ENCODE data around the gene ARHGEF28.

The ARHGEF28 gene

DNA sequence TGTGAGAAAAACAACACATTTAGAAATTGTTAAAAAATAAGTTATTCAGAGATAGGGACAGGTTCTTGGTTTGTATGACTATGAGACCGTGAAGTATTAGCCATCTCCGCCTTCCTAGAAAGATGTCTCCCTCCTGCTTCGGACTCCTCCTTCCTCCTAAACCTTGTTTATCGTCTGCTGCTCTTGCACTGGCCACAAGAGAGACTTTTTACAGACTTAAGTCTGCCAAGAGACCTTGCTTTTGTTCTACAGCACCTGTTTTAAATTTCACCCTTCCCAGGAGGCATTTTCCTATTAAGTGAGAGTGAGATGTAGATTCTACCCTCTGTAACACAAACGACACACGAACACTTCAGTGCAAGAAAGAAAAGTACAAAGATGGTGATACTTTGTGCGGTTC is 274.6 kb downstream of the ARHGEF28 start:
- DNase-seq (ENCODE audit: low spot score), result no peak

GRCh38 chr5:73901043-73901442 is 275.0 kb downstream of the ARHGEF28 start:
- DNase-seq (ENCODE audit: low spot score), result no peak

DNA sequence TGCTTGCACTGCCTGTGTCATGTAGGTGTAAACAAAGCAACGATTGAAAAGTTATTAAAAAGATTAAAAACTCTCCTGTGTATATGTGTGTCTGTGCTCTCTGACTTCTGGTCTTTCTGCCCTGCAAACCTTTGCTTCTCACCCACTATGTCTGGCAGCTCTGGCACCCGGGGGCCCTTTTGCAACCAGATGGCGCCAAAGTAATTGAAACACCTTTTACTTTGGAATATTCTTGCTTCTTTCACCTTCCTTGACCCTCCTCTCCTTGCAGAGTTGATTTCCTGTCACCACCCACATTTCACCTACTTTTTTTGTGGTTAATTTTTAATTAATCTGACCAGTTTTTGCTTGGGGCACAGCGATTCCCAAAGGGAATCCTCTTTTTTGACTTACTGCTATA is 275.5 kb downstream of the ARHGEF28 start:
- no peak for DNase-seq (ENCODE audit: low spot score)

DNA sequence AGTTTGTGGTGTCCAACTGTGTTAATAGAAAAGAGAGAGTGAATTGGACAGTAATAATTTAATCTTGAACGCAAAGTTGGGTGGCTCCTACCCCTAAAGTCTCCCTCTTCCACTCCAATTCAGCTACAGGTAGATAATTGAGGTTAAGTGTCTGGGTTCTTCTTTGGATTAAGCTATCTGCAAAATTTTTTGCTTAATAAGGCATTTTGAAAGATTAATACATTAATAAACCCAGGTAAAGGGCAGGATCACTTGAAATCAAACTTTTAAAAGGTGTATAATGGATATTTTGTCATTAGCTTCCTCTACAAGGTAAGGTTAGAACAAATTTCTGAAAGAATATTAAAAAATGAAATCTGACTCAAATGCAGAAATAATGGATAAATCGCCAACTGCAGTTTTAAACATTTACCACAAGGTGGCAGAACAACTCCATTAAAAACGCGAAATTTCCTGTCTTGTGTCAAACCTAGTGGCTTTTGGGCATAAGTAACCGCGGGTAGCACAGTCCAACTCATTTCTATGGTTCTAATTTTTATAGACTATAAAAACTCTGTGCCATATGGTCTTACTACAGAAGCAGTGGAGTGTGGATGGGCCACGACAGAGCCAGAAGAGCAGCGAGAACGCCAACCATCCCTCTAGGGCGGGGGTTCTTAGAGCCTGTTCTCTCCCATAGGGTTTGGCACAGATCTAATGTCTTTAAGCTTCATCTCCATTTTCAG is 276.5 kb downstream of the ARHGEF28 start:
- peak; percentile 45 for DNase-seq (ENCODE audit: low spot score)

DNA sequence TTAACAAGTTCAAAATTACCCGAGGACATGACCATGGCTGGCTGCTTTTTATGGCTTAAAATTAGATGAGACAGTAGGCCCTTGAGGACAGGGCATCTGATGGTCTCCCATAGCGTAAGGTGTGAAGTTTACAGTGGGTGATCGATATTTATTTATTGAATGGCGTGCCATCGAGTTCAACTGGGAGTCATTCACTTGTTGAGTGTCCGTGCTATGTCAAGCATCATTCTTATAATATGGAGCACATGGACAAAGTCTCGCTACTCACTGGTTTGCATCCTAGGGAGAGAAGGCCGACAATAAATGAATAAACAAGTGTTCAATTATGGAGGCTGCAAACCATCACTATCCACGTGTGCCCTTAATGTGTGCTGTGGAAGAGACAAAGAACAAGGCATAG is 277.2 kb downstream of the ARHGEF28 start:
- no peak for DNase-seq (ENCODE audit: low spot score)

GRCh38 chr5:73906277-73906676 is 280.3 kb downstream of the ARHGEF28 start:
- no peak for DNase-seq (ENCODE audit: low spot score)

DNA sequence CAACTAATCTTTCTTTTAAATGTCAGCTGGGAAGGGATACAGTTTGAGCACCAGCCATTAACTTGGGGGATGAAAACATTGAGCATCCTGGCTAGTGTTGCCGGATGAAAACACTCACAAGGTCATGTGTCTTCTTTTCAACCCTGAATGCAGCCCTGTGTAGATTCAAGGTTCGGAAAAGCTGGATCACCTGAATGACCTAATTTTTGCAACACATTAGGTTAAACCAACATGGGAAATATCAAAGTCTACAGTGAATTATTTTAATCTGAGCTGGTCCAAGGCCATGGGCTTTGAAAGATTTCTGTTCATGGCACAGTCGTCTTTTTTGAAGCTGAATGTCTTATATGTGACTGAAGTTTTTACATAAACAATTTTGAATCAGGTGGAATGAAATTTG is 281.2 kb downstream of the ARHGEF28 start:
- DNase-seq (ENCODE audit: low spot score), result no peak

DNA sequence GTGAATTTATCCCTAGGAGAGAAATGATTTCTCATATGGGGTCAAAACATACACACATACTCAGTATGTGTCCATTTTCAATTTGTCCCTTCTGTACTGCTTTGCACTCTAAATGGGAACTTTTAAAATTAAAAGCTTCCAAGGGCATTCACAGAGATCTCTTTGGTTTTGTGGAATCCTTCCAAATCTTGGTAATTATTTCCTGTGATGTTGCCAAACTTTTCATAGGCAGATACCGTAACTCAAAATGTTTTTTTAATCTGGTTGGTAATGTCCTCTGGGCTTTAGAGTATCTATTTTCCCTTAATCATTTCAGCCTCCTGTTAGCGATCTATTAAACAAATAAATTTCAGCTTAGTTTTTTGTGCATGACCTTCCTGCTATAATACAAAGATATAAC is 282.4 kb downstream of the ARHGEF28 start:
- no peak for DNase-seq (ENCODE audit: low spot score)

DNA sequence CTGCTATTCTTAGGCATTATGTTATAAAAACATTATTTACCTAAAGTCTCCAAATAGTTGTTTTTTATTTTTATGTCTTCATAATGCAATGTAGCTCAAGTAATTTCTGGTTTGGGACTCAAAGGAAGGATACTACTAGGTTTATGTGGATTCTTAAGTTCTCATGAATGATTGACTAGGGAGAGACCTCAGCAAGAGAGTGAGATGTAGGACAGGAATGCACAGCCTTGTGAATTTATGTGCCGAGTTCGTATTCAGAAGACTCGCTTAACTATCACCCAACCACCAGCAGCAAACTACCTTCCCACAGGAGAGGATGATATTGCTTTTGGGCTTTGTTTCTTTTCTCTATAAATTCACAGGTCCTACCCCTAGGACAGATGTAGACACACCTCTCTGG is 282.9 kb downstream of the ARHGEF28 start:
- DNase-seq (ENCODE audit: low spot score), result no peak

DNA sequence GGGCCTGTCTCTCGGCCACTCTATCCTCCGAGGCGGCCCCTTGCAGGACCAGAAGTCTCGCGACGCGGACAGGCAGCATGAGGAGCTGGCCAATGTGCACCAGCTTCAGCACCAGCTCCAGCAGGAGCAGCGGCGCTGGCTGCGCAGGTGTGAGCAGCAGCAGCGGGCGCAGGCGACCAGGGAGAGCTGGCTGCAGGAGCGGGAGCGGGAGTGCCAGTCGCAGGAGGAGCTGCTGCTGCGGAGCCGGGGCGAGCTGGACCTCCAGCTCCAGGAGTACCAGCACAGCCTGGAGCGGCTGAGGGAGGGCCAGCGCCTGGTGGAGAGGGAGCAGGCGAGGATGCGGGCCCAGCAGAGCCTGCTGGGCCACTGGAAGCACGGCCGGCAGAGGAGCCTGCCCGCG is 283.5 kb downstream of the ARHGEF28 start:
- no peak for DNase-seq (ENCODE audit: low spot score)

DNA sequence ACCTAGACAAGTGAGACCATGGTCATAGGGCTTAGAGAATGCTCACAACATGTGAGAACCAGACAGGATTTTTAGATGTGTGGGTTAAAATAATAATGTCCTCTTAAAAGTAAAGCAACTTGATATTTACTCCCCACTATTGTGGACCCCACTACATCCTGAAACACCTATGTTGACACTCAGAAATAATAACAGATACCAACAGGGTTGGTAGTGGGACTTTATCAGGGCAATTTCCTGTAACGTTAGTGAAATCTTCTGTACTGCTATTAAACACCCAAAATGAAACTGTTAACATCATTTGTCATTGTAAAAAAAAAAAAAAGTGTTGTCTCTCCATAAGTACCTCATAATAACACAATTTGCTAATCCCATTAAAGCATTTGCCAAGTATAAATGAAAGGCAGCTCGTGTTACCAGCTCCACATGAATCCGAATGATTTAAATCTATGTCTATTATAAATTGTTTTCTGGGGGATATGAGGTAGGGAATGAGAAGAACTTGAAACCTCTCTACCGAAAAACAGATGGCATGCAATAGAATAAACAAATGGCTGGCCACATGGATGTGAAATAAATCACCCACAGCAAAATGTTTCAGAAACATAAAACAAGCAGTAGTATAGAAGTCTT is 285.9 kb downstream of the ARHGEF28 start:
- no peak for DNase-seq (ENCODE audit: low spot score)

- DNase-seq (ENCODE audit: low spot score), result no peak
These were observed 286.9 kb downstream of the ARHGEF28 start for GRCh38 chr5:73912821-73913271.

- DNase-seq (ENCODE audit: low spot score), result no peak
These were observed 288.0 kb downstream of the ARHGEF28 start for GRCh38 chr5:73913971-73914370.

GRCh38 chr5:73915345-73915744 is 289.3 kb downstream of the ARHGEF28 start:
- DNase-seq (ENCODE audit: low spot score), result no peak

DNA sequence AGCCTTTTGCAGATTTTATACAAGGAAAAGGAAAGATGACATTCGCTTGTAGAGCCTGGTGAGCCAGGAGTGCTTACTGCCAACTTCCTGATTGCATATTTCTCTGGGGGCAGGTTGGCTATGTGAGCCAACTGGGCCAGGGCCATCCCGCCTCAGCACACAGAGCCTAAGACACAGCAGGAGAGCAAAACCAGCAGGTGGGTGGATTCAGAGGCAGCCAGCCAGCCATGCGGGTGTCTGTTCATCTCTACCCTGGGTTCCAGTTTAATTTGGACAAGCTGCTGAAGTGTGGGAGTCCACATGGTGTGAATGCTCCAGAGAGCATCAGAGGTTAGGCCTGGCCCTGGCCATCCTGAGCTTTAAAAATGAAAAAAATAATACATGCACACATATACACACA is 291.4 kb downstream of the ARHGEF28 start:
- no peak for DNase-seq (ENCODE audit: low spot score)

GRCh38 chr5:73917891-73918290 is 291.9 kb downstream of the ARHGEF28 start:
- DNase-seq (ENCODE audit: low spot score), result no peak

GRCh38 chr5:73918791-73919221 is 292.8 kb downstream of the ARHGEF28 start:
- no peak for DNase-seq (ENCODE audit: low spot score)

- DNase-seq (ENCODE audit: low spot score), result no peak
These were observed 295.7 kb downstream of the ARHGEF28 start for GRCh38 chr5:73921741-73922140.

- DNase-seq (ENCODE audit: low spot score), result no peak
These were observed 296.2 kb downstream of the ARHGEF28 start for GRCh38 chr5:73922224-73922623.

DNA sequence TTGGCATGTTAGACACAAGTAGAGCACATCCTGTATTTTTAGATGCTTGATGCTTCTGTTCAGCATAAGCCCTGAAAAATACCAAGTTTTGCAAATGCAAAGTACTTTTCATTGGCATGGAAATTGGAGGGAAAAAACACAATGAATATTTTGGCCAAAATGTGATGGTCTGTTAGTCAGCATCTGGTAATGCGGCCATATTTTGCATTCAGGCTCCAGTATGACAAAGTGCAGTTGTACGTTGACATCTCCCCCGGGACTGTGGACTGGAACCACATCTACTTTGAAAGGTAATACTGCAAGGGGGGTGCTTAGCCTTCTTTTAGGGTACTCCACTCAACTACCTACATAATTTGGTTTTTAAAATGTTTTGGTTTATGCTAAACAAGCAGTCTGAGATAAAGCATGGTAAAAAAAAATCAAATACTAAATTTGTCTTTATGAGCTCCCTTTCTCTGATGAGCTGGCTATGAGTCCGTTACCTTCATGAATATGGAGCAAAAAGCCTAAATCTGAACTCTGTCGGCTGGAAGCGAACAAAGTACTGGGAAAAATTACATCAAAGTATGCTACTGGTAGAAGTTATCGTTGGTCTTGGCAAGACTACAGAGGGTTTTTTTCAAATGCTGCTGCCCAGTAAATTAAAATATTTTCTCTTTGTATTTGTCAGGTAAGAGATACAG is 297.0 kb downstream of the ARHGEF28 start:
- DNase-seq (ENCODE audit: low spot score), result no peak

DNA sequence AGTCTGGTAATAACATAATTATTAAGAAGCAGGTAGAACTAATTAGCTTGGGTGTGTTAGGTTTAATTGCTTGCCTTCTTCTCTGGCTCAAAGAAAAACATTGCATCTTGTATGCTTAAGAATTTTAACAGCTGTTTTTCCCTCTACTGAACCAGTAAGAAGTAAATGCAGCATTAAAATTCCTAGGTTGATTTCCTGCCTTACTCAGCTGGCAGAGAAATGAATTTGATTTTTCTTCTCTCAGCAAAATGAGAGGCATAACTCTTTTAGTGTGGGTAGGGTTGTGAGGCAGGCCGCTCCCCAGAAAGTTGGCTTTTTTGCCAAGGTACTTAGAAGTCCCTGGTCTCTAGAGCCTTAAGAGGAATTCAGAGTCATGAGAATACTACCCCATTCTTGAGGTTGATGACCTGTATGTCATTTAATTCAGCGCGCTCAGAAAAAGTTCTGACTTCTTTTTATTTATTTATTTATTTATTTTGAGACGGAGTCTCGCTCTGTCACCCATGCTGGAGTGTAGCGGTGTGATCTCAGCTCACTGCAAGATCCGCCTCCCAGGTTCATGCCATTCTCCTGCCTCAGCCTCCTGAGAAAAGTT is 302.6 kb downstream of the ARHGEF28 start:
- DNase-seq (ENCODE audit: low spot score), result no peak

- DNase-seq (ENCODE audit: low spot score), result no peak
These were observed 309.7 kb downstream of the ARHGEF28 start for GRCh38 chr5:73935719-73936118.
